HEK293T (cell line): ENCODE results near the gene CADPS.

ENCODE experiments used
- BHLHE40 ChIP-seq: fragments of 450-650 bp; IDR thresholded peaks from 2 replicates; pipeline ENCODE4 v1.6.1; 2016; ENCODE audit warnings: mild to moderate bottlenecking, moderate library complexity, borderline replicate concordance
- ELF4 ChIP-seq: fragments of 450-650 bp; IDR thresholded peaks from 2 replicates; pipeline ENCODE4 v1.6.1; 2017; ENCODE audit warnings: antibody characterized with exemption
- FOXA1 ChIP-seq: fragments of 450-650 bp; IDR thresholded peaks from 2 replicates; pipeline ENCODE4 v1.6.1; 2016; ENCODE audit warnings: mild to moderate bottlenecking
- FOXK2 ChIP-seq: fragments of 450-650 bp; IDR thresholded peaks from 2 replicates; pipeline ENCODE4 v1.6.1; 2016; ENCODE audit warnings: mild to moderate bottlenecking
- FOXM1 ChIP-seq: fragments of 450-650 bp; IDR thresholded peaks from 2 replicates; pipeline ENCODE4 v1.6.1; 2017; ENCODE audit warnings: mild to moderate bottlenecking, borderline replicate concordance
- LEF1 ChIP-seq: fragments of 450-650 bp; IDR thresholded peaks from 2 replicates; pipeline ENCODE4 v1.6.1; 2017; ENCODE audit warnings: mild to moderate bottlenecking, borderline replicate concordance
- TARDBP ChIP-seq: fragments of 450-650 bp; IDR thresholded peaks from 2 replicates; pipeline ENCODE4 v1.6.1; 2016

DNA sequence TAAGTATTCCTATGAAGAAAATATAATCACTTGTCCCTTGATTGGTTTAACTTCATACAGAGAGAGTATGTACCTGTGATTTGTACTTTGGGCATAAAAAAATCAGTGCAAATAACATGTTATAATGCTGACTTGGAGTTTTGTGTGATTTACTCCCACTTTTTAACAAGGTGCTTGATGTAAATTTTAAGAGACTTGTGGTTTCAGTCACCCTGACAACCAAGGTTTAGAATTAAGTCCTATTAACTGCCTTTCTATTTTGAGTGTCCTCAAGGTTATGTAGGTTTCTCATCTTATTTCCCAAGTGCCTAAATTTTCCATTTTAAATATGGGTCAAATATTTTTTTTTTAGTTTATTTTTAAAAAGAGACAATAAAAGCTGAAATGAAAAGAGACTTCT, 244.6 kb downstream of the CADPS start:
- TF ChIP-seq ELF4 (no peak), BHLHE40 (no peak), FOXM1 (no peak), FOXK2 (no peak), LEF1 (no peak), FOXA1 (no peak), TARDBP (no peak)
